HUDEP-2 (cell line): Measurements from ENCODE around the gene IL18RAP.

ENCODE experiments used
- DNase-seq, 76 experiments: peaks; one replicate each; lab custom pipeline; 2025; ENCODE audit not compliant: unreplicated experiment in 76 of 76; lab: John Stamatoyannopoulos, UW

The IL18RAP gene

DNA sequence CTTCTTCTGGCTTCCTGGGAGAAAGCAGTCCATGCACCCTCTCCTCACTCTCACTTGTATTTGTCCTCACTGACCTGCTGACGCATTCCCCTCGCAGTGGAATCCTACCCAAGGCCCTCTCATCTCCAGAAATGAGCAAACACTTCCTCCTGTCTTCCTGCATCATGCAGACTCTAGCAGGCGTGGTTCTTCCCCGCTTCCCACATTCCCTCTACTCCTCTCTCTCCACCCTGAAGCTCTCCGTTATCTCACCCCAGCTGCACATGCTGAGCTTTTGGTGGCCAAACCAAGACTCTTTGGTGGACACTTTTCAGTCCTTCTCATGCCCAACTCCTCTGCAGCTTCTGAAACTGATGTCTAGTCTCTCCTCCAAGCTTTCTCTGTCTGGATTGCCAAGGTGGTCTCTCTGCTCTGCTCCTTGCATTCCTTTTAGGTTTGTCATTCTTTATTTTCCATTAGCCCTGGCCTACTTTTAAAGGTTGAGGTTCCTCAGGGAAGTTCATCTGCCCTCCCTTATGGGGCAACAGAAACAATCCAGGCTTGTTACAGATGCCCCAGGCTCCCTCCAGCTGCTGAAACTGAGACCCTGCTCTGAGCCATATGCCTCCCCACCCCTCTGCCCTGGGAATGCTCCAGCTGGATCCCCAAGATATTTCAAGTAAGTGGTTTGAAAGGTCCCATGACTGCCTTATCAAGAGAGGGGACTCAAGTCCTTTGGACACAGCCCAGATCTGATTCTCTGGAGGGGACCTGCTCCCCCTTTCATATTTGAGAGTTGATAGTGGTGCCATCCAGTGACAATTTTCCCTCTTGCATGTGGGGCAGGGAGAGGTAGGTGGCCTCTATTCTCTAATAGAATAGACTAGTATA, 835 bp upstream of the IL18RAP start:
- peak in 22 of 76 experiments; percentile 4 to 52 (median 14) for DNase-seq

DNA sequence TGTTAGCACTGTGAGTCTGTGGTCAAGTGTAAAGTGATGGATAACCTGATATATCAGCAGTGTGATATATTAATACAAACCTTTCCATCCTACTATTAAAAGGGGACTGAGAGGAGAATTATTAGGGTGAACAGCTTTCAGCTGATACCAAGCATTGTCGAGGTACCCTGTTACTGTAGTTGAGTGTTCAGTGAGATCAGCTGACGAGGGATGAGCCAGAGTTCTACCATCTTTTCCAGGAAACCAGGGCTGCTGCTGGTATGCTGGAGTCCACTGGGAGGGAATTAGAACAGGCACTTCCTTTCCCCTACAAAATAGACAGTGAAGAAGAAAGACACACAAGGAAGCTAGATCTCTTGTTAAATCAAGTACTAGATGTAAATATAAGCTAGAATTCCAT, 408 bp downstream of the IL18RAP start:
- no peak for DNase-seq

DNA sequence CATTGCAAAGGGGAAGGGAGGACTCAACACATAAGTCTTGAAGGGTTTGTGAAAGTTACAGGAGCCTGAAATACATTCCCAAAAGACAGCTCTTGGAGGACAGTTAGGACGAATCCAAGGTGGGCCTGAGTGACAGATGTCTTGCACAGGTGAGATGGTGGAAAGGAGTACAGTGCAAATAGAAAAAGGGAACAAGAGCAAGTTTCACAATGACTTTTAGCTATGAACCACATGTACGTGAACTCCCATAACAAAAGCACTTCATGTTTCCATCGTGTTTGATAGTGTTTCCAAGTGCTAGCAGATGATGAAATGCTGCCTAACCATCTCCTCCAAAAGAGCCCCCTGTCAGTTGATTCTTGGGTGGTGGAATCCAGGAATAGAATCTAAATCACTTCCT, 1.8 kb downstream of the IL18RAP start:
- DNase-seq = no peak

DNA sequence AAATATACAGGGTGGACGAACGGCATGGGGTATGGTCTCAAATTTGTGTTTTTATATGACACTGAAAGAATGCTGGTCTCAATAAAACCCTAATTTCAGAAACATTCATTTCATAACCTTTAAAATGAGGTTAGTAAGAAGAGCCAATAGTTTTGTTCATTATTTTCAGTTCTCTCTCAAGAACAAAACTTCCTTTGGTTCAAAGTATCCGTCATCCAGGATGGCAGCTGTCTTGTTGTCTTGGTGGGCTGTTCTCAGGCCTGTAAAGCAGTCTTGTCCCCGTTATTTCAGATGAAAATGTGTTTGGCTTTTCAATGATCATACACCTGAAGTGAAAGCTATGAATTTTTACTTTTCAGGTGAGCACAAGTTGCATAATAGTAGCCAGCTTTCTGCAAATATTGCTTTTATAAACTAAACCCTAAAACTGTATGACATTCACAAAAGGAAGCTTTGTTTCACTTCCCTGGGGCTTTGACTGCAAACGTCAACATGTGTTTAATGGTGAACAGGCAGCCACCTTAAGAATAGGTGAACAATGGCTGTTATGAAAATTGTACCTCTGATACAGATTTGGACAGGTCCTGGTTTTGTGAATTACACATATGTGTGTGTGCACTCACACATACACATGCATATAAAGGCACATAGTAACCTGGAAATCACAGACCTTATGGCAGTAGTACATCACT, 2.6 kb downstream of the IL18RAP start:
- no peak for DNase-seq

DNA sequence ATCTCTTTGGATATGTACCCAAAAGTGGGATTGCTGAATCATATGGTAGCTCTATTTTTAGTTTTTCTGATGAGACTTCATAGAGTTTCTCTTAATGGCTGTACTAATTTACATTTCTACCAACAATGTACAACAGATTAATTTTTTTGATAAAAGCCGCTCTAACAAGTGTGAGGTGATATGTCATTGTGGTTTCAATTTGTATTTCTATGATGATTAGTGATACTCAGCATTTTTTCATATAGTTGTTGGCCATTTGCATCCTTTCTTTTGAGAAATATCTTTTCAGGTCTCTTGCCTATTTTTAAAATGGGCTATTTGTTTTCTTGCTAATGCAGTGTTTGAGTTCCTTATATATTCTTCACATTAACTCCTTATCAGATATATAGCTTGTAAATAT, 4.3 kb downstream of the IL18RAP start:
- no peak for DNase-seq

DNA sequence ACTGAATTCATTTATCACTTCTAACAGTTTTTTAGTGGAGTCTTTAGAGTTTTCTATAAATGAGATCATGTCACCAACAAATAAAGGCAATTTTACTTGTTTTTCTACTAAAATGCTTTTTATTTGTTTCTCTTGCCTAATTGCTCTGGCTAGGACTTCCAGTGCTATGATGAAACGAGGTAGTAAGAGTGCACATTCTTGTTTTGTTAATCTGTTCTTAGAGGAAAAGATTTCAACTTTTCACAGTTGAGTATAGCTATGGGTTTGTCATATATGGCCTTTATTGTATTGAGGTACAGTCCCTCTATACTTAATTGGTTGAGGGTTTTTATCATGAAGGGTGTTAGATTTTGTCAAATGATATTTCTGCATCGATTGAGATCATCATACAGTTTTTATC, 5.6 kb downstream of the IL18RAP start:
- DNase-seq = no peak

DNA sequence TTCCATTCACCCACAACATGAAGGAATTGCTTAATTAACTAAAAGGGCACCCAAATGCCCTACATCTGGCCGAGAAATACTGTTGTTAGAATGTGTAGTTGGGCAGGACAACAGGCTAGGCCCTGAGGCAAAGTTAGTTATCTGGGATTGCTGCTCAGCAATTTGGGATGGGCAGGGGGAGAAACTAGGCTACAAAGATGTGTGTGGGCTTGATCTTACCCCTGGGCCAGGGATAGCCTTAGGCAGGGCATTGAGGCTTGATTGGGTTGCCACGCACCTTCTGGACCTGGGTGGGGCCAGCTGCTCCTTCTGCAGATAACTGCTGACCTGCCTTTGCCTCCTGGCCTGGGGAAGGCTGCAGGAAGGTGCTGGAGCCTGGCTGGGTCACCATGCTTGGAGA, 9.4 kb downstream of the IL18RAP start:
- no peak for DNase-seq

DNA sequence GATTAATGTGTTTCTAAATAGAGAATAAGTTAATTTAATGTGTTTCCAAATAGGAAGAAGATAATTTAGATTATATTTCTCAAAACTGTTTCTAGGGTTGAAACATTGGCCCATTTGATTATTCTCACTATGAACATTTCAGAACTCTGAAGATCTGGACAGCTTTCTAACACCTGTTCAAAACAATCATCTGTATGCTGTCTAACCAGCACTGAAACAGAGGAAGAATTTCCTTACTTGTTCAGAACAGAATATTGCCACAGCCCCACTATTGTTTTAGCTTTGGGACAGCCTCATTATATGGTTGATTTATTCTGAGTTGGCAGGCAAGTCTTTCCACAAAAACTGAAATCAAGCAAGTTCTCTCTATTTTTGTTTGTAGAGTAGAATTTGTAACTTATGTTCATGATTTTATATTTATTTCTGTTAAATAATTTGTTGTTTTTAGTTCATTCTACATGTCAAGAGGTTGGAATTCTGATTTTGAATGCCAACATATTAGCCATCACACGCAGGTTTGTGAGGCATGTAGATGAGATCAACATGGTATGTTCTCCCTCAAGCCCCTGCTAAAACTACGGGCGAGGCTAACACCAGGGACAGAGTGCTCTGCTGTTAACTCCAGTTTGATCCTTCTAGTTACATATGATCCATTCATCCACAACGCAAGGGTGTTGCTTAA, 11.2 kb downstream of the IL18RAP start:
- no peak for DNase-seq

DNA sequence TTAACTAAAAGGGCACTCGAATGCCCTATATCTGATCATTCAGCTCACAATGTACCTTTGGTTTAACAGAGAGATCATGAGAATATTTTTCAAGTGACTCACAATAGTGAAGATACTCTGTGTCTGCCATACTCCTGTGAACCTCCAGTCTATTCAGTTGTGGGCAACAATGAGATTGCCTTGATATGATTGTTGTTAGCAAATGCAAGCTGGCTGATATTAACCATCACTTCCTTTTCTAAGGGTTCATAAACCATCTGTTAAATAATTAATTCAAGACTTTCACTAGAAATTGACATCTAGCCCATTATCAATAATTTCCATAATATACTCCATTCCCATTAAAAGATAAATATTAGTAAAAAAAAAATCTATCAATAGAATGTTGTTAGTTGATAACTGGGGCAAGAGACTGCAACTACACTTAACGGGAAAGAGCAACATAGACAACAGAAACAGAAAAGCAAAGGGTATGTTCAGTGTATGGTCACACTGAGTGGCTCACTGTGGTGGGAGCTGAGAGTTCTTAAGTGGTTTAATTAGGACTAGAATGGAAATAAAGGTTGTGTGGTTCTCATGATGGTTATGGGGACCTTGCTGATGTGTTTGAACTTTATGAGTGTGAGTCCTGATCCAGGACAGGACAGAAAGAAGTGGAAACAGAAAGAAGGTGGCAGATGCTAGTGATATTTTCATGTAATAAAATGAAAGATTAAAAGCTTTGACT, 11.9 kb downstream of the IL18RAP start:
- DNase-seq = no peak

DNA sequence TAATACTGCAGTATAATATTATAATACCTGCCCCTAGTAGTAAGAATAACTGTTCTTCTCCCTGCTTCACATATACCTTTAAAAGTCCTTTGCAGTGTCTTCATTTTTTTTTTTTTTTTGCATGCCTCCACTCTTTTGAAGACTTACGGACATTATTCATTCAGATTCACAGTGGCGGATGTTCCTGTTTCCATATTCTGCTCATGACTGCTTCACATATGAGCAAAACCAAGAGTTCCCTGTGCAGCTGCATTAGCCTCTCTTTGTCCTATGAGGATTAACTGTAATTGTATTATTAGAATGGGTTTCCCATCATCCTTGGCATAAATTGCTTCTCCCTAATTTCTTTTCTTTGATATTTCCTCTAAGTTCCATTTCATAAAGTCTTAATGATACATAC, 12.8 kb downstream of the IL18RAP start:
- DNase-seq = no peak

DNA sequence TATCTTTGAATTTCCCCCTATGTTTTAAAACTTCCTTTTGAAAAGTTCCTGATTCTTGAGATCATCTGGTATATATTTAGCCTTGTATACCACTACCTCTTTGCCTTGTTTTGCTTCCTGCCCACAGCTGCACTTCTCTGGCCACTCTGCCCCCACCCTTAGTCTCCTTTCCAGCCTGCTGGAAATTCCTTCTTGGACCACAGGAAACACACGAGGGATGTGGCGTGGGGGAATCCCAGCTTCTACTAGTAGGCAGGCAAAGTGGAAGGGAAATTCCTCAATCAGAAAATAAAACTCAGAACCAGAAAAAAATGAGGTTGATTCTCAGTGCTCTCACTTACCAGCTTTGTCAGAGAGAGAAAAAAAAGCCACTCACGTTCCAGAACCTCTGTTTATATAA, 13.4 kb downstream of the IL18RAP start:
- DNase-seq = no peak

DNA sequence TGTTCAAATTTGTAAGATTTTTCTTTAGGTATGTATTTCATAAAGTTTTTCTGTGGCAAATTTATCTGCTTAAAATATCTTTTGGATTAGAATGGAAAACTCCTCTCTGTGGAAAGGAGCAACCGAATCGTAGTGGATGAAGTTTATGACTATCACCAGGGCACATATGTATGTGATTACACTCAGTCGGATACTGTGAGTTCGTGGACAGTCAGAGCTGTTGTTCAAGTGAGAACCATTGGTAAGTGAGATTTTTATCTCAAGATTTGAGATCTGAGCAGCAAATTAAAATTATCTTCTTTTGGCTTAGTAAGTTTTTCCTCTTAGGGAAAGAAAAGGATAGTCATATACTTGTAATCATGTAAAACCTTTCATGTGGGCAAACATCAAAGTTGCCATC, 14.2 kb downstream of the IL18RAP start:
- no peak for DNase-seq

DNA sequence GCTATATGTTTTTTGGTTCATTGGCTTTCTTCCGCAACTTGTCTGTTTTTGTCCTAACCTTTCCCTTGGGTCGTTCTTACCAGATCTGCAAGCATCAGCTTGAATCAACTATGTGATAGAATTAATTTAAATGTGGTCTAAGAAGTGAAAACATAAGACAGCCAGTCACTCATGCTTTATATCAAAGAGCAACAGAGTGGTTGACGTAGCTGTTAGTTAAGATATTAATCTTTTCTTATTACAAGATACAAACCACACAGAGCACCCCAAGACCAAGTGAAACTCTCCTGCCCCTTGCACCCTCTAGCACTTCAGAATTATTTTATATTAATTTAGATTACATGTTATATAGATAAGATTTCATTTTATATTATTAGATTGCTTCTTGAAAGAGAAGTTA, 15.2 kb downstream of the IL18RAP start:
- no peak for DNase-seq

DNA sequence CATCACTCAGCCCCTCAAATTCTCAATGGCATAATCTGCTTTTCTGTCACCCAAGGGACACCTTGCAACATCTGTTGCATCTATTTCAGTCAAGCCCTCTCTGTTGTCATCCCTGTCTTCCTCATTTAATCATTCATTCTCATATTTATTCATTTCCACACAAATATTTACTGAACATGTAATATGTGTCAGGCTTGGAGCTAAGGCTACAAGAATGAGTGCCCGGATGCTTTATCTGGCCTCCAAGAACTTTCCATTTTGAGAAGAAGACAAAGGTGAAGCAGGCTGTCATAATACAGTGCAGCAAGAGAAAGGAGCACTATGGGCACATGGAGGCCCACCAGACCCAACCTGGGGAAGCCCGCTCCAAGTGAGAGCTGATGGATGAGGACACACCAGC, 15.6 kb downstream of the IL18RAP start:
- no peak for DNase-seq

DNA sequence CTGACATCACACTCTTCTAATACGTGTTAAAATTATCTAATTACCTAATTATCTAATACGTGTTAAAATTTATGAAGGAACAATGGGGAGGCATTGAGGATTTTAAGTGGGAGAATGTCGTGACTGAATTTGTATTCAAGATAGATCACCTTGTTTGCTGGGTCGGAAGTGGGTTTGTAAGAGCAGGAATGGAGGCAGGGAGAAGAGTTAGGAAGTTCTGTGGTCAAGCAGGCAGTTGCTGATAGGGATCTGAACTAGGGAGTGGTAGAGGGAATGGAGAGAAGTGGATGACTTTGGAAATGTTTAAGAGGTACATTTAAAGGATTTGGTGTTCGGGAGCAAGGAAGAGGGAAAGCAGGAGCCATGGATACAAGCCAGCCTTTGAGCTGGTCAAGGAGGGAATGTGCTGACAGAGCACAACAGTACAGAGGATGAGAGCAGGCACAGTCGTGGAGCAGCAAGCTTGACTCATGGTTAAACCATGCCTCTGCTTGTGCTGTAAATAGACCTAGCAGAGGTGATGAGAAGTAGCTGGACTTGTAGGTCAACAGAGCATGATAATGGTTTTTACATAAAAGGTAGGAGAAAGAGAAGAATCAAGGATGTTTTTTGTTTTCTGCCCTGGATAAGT, 16.2 kb downstream of the IL18RAP start:
- no peak for DNase-seq

DNA sequence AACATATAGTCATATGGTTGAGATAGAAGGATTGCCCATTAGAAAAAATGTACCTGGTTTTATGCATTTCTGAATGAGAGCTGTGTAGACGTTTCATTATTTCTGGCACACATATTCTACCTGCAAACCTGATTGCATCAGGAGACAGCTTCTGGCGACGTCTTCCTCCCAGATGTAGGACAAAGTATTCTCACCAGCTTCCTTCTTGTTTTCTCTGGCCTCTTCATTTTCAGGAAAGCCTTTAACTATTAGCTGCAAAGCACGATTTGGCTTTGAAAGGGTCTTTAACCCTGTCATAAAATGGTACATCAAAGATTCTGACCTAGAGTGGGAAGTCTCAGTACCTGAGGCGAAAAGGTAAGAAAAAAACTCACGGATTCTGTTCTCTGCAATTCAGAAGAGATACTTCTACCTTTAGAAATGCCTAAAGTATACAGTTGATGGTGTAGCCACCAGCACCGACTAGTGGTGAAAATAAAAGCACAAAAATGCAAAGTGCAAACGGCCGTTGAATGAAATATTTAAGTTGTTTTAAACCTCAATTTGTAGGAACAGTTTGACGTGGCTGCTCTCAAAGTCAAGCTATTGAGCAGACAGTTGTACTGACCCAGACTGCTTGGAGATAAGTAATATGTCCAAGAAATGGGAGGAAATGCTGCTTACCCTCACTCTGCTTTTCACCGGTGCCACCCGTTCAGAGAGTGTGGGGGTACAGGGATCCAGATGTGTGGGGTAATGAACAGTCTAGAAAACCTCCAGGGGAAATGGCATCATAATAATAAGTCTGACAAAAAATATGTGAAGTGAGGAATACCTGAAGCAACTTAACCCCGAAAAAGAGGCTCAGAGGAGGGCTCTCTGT, 20.2 kb downstream of the IL18RAP start:
- DNase-seq = peak in 9 of 76 experiments; percentile 4 to 37 (median 11)

DNA sequence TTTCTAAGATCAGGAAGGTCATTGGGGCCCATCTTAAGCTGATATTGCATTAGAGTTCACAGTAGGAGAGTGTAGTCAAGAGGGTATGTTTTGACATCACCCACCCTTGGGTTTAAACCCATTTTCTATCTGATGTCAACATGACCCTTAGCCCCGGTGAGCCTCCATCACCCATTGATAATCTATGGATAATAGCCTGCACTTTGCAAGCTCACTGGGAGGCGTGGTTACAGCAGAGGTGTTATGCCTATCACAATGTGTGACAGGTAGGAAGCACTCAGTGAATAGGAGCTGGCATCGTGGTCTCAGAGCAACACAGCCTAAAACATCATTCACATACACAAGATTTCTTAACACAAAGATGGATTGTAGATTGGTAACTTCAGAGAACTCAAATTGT, 21.3 kb downstream of the IL18RAP start:
- DNase-seq = no peak

DNA sequence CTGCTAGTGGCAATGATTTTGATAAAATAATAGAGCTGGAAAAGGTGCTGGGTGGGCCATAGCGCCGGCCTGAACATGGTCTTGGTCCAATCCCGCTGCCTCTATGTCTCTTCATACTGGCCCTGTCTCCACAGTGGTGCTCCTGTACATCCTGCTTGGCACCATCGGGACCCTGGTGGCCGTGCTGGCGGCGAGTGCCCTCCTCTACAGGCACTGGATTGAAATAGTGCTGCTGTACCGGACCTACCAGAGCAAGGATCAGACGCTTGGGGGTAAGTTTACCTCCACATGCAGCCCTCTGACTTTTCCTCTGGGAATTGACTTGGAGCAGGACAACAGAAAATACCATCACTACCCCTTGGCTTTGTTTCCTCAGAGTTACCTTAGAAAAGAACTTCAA, 24.0 kb downstream of the IL18RAP start:
- DNase-seq = no peak

DNA sequence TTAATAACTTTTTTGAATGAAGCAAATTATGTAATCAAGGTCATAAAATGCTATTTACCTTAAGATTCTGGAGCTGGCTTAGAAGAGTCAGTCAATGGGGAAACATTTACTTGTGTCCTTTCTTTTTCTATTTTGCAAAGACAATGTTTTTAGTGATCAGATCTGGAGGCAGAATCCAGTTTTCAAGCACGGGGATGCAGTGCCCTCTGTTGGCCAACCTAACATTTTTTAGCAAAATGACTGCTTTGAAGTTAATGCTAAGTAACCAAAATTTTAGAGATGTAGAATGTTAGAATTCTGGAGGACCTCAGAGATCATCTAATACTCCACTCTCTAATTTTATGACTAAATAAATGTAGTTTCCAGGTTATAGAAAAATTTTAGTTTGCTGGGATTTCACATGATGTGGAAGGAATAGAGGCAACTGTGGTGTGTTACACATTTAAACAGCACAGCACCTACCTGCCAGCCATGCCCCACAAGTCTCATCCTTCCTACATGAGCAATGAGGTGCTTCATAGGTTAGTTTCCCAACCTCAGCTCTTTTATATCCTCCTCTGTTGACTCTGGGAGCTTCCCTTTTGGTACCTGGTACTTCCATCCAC, 26.5 kb downstream of the IL18RAP start:
- DNase-seq = peak in 21 of 76 experiments; percentile 1 to 33 (median 12)
